DMS 273 (cell line): ENCODE measurements around the gene AP5S1.
"Not testable (repeated sequence)": the region's sequence is repeated elsewhere in the genome, so short reads cannot be mapped to it uniquely, and the experiment has no call there.

Experiments used
- DNase-seq: peaks from one replicate; lab custom pipeline; 2025; ENCODE audit not compliant: unreplicated experiment; lab: John Stamatoyannopoulos, UW

AP5S1 gene

DNA sequence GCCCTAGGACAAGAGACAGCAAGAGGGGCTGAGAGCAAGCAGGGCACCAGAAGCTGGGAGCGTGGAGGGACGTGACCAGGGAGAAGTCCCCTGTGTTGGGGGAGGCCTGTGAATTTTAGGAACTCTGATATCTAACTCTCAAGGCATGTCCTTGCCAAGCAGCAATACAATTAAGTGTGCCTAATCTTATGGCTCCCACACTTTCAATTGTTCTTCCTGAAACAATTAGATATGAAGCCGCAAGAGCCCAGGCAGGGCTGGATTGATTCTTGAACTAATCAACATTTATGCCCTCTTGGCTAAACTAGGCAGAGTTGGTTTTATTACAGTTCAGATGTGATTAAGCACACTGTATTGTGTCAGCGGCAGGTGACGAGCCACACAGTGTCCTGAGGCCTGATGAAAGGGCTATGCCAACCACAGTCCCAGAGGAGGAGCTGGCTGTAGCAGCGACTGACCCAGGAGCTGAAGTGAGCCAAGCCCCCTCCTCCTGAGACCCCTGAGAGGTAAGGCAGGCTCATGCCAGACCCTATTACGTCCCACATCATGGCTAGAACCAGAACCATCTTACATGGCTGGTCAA lies 22.1 kb downstream of the AP5S1 start:
- DNase-seq: no peak

DNA sequence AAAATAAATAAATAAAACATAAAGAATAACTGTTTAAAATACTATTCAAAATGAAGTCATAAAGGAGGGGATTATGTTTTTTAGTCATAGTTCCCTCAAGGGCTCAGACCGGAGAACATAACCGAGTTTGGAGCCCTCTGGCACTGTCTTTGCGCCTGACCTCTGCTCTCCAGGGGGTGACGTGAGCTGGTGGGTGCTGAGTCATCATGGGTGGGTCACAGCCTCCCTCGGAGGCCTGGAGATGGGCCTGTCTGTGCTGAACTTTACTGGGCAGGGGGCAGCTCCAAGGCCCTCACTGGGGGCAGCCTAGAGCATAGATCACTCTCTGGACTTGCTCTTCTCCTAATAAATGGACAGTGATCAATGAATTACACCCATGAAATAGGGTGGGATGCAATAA lies 23.1 kb downstream of the AP5S1 start:
- no peak for DNase-seq

GRCh38 chr20:3843990-3844619 lies 23.8 kb downstream of the AP5S1 start:
- DNase-seq: not testable (repeated sequence)

- no peak for DNase-seq
Observed at GRCh38 chr20:3846378-3846739, 26.0 kb downstream of the AP5S1 start.

- DNase-seq: peak; percentile 94
Observed at GRCh38 chr20:3846740-3847428, 26.5 kb downstream of the AP5S1 start, which contains the start of gene MAVS. MAVS (plus strand) TSS chr20:3846834; CDS start chr20:3854625, 7,791 bp downstream.

GRCh38 chr20:3847429-3847940 lies 27.1 kb downstream of the AP5S1 start:
- DNase-seq: no peak

DNA sequence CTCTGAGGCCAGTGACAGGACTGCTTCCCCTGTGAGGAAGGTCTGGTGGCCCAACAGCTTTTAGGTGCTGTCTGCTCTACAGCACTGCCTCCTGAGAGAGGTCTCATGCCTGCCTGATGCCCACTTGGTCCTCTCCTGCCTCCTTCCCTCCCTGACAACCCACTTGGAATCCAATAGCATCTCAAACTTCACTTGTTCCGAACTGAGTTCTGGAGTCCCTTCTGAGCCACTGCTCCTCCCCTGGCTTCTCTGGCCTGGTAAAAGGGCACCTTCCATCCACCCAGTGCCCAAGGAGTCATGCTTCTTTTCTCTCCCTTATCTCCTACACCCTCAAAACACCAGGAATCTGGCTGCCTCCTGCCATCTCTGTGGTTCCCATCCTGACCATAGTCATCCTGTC lies 28.2 kb downstream of the AP5S1 start:
- DNase-seq: no peak

DNA sequence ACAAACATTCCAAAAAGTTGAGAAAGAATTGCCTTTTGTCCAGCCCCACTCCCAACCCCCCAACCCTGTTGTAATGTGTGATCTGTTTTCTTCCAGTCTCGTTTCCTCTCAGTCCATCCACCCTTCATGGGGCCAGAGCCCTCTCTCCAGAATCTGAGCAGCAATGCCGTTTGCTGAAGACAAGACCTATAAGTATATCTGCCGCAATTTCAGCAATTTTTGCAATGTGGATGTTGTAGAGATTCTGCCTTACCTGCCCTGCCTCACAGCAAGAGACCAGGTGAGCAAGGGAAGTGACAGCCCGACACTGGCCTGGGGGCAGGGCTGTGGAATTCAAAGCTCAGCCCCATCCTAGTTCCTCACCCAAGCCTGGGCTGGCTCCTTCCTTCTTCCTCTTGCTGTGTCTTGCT lies 34.1 kb downstream of the AP5S1 start:
- DNase-seq: no peak

- no peak for DNase-seq
Observed at GRCh38 chr20:3857405-3857804, 37.1 kb downstream of the AP5S1 start.

DNA sequence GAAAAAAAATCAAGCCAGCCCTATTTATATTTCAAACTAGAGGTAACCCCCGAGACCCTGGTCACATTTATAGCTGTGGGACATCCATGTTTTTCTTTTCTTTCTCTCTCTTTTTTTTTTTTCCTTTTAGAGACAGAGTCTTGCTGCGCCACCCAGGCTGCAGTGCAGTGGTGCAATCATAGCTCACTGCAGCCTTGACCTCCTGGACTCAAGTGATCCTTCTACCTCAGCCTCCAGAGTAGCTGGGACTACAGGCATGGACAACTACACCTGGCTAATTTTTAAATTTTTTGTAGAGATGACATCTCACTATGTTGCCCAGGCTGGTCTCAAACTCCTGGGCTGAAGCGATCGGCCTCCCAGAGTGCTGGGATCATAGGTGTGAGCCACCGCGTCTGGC lies 38.3 kb downstream of the AP5S1 start:
- DNase-seq: no peak

DNA sequence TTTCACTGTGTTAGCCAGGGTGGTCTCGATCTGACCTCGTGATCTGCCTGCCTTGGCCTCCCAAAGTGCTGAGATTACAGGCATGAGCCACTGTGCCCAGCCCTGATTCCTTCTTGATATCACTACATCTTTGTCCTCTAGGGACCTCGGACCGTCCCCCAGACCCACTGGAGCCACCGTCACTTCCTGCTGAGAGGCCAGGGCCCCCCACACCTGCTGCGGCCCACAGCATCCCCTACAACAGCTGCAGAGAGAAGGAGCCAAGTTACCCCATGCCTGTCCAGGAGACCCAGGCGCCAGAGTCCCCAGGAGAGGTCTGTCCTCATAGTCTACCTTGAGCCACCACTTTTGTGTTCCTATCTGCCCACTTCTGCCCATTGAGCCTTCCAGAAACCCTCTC lies 40.8 kb downstream of the AP5S1 start:
- DNase-seq: no peak

DNA sequence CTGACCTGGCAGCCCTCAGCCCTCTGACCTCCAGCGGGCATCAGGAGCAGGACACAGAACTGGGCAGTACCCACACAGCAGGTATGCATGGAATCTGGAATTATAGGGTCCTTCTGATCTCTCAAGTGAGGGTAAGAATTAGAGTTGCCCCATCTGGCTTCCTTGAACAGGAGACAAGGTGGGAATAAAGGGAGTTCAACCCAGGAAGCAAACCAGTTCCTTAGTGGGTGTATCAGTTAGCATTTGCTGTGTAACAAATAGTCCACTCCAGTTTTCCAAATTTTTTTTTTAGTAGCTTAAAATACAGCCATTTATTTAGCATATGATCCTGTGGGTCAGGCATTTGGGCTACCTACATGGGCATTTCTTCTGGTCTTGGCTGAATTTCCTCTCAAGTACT lies 42.0 kb downstream of the AP5S1 start:
- no peak for DNase-seq

- DNase-seq: no peak
Observed at GRCh38 chr20:3863317-3863716, 43.0 kb downstream of the AP5S1 start.

DNA sequence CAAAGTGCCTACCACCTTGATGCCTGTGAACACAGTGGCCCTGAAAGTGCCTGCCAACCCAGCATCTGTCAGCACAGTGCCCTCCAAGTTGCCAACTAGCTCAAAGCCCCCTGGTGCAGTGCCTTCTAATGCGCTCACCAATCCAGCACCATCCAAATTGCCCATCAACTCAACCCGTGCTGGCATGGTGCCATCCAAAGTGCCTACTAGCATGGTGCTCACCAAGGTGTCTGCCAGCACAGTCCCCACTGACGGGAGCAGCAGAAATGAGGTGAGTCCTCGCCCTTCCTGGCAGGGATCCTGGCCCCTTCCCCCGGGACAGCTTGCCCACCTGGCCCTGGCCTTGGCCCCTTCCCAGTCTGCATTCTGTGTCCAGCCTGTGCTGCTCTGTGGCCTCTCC lies 44.2 kb downstream of the AP5S1 start:
- peak; percentile 20 for DNase-seq

- no peak for DNase-seq
Observed at GRCh38 chr20:3865152-3865886, 45.0 kb downstream of the AP5S1 start.

- no peak for DNase-seq
Observed at GRCh38 chr20:3865887-3866407, 45.6 kb downstream of the AP5S1 start.

- no peak for DNase-seq
Observed at GRCh38 chr20:3866464-3866863, 46.1 kb downstream of the AP5S1 start.

GRCh38 chr20:3867802-3868201 lies 47.5 kb downstream of the AP5S1 start:
- no peak for DNase-seq

GRCh38 chr20:3869839-3870634 lies 49.7 kb downstream of the AP5S1 start:
- no peak for DNase-seq

DNA sequence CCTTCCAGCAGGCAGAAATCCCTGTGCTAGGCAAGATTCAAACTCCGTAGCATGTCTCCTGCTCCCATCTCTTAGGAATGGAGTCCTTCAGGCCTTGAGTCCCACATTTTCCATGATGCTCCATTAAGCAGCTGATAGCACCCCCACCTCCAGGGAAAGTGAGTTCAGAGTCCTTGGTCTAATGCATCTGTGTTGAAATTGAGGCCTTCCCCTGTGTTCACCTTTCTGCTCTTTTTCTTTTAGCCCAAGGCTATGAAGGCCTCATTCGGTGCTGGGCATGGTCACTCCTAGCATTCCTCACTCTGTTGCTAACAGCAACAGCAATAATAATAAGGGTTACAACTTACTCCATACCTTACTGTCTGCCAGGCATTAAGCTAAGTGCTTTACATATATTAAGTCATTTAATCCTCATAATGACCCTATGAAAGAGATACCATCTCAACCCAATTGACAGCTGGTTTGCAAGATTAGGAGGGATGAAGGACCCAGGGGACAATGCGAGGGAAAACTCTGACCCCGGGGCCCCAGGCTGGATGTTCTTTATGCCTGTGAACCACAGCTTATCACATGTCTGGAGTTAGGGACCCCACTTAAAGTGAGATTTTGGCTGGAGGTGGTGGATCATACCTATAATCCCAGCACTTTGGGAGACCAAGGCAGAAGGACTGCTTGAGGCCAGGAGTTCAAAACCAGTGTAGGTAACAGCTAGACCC lies 51.4 kb downstream of the AP5S1 start:
- peak; percentile 43 for DNase-seq
